GM21786 (cell line): ENCODE data around the gene OR6B3.
"Not testable (repeated sequence)": the region's sequence is repeated elsewhere in the genome, so short reads cannot be mapped to it uniquely, and the experiment has no call there.

Experiments used
- ATAC-seq: cut with Tn5 transposase; IDR thresholded peaks from one replicate; pipeline ENCODE4 v1.9.1; 2021; ENCODE audit not compliant: unreplicated experiment

OR6B3 gene

GRCh38 chr2:240044096-240044495 is 9.2 kb downstream of the OR6B3 start:
- not testable (repeated sequence) for ATAC-seq

- ATAC-seq, result no peak
Measured at GRCh38 chr2:240043279-240043989, 9.9 kb downstream of the OR6B3 start.

GRCh38 chr2:240042740-240043139 is 10.6 kb downstream of the OR6B3 start:
- ATAC-seq, result no peak

DNA sequence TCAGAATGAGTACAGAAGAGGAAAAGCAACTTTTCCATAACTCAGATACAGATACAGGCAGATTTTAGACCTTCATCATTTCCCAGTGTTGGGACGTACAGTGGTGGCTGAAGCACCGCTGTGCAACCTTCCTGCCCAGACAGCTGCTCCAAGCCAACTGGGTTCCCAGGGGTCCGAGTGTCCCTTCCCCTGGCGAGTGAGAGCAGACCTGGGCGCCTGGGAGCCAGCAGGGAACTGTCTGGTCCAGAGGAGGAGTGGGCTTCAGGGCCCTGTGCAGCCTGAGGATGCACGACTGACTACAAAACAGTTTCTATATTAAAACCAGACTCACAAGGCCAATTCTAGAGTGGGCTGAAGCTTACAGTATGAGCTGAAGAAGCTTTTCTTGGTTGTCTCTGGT is 12.0 kb downstream of the OR6B3 start:
- no peak for ATAC-seq

DNA sequence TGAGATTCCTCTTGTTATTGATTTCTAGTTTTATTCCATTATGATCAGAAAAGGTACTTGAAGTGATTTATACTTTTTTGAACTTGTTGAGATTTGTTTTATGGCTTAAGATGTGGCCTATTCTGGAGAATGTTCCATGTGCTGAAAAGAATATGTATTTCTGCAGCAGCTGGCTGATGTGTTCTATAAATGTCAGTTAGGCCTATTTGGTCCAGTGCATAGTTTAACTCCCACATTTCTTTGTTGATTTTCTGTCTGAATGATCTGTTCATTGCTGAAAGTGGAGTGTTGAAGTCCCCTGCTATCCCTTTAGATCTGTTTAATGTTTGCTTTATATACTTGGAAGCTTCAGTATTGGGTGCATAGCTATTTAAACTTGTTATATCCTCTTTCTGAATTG is 16.0 kb downstream of the OR6B3 start:
- ATAC-seq, result no peak

DNA sequence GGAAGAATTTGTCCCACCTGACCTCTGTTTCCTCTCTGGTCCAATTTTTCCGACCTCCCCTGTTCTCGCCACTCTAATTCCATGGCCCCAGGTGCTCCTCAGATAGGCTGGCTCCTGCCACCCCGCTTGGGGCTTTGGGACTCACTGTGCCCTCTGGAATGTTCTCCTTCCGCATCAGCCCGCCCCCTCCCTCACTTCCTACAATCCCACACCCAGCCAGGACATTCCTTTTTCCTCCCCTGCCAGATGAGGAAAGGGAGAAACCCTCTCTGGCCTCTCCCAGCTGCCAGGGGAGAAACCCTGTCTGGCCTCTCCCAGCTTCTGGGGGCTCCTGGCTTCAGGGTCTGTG is 20.0 kb downstream of the OR6B3 start:
- ATAC-seq, result no peak

GRCh38 chr2:240032406-240033329 is 20.7 kb downstream of the OR6B3 start:
- no peak for ATAC-seq

DNA sequence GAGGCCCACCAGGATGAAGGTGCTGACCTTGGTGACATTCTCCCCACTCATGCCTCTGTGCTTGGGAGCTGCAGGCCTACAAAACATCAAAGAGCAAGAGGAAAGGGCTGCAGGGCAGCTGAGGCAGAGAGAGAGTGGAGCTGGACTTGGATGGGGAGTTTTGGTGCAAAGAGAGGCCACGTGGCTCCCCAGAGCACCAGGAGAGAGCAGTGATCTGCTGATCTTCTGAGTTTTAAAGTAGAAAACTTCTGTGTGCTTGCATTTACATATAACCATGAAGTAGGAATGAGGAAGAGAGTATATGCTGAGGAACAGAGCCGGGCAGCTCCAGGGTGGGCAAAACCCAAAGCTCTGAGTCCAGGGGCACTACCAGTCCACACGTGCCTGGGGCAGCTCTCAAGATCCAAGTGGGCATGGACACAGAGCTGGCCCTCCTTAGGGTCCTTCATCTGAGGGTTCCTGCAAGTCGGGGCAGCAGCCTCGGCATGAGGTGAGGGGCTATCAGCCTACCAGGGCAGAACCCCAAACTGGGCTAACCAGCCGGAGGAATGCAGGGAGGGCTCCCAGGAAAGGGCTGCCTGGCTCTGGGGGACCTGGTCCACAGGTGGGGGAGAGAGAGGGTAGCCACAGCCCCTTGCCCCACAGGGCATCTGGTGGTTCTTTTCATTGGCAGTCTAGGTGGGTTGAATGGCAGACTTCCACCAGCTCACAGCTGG is 22.8 kb downstream of the OR6B3 start, which contains the start of gene OR6B2:
Gene OR6B2, minus strand, starts transcription at position 51 of the 716 bp plus-strand sequence. Its CDS starts 0 bp downstream, at position 51.
- no peak for ATAC-seq

DNA sequence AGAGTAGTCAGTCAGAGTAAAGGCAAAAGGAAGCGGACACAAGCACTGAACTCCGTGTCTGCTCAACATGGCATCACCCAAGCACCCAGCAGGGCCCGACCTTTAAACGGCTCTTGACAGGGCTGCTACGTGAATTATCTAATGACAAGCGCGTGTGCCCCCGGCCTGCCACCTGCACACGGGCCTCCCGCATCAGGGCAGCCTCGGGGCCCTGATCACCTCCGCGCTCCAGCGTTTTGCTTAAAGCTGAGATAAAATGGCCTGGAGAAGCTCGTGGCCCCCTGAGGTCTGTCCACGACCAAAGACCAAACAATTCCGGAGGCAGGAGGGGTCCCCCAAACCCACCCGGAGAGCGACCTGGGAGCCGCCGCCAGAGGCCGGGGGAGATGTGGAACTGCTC is 28.6 kb downstream of the OR6B3 start:
- ATAC-seq, result no peak

- no peak for ATAC-seq
Measured at GRCh38 chr2:240023792-240024191, 29.5 kb downstream of the OR6B3 start.

GRCh38 chr2:240021488-240022104 is 31.7 kb downstream of the OR6B3 start:
- ATAC-seq, result no peak

DNA sequence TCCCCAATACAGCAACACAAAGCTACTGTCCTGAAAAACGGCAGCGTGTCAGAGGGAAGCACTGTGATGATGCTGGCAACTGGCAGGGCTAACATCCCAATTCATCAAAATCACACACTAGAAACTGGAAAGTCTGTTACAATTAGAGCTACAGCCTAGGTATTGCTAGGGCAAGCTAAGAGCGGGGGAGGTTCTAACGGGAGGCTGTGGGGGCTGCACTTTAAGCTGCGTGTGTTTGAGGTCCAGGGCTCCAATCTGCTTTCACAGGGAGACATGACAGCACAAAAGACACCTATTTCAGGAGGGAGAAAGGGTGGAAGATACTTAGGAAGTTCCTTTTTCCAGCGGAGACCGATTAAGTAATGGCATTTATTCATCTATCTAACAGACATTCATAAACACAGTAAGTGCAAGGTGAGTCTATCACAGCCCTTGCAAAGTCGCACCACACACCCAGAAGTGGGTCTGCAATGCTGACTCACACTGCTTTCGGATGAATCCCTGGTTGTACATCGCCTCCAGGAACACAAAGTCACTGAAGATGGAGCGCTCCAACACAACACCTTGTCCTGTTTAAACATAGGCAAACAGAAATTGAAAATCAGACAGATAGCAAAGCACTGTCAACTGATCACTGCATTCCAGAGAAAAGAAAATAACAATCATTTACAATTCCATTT is 35.1 kb downstream of the OR6B3 start:
- no peak for ATAC-seq

DNA sequence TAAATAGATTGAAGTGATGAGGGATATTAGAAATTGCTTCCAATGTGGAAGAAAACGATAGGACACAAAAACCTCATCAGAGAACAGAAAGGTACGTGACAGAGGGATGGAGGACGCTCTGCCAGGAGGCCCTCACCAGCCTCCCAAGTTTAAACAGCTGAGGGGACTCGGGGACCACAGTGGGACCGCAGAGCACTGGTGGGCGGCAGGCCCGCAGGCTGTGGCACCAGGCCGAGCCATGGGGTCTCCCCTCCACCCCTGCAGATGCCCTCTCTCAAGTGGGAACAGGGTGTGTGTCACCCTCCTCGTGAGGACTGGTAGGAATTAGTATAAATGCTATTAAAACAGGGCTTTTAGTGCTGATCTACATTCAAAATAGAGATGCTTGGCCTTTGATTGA is 39.0 kb downstream of the OR6B3 start:
- ATAC-seq, result no peak

- ATAC-seq, result no peak
Measured at GRCh38 chr2:240013343-240013742, 40.0 kb downstream of the OR6B3 start.

DNA sequence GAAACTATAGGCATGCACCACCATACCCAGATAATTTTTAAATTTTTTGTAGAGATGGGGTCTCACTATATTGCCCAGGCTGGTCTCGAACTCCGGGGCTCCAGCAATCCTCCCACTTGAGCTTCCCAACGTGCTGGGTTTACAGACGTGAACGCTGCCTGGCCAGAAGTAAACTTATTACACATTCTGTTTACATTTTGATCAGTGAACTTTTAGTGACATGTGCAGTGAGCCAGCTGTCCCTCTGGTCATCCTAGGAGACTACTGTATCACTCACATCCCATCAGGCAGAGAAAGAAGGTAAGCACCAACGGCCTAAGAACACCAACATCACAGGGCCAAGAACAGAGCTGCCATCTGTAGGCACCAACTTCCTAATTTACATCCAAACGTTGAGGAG is 50.3 kb downstream of the OR6B3 start:
- no peak for ATAC-seq

GRCh38 chr2:240000671-240001070 is 52.6 kb downstream of the OR6B3 start:
- no peak for ATAC-seq

- ATAC-seq, result no peak
Measured at GRCh38 chr2:239997686-239998409, 55.5 kb downstream of the OR6B3 start.
